Activated CD4-positive, CD25-positive, alpha-beta regulatory T cell (primary cell): ENCODE results near the gene KHDRBS1.
"Not testable (repeated sequence)": the region's sequence is repeated elsewhere in the genome, so short reads cannot be mapped to it uniquely, and the experiment has no call there.

ENCODE experiments used
- DNase-seq, 4 experiments: peaks; one replicate each; lab custom pipeline; 2025; lab: John Stamatoyannopoulos, UW

KHDRBS1 gene

DNA sequence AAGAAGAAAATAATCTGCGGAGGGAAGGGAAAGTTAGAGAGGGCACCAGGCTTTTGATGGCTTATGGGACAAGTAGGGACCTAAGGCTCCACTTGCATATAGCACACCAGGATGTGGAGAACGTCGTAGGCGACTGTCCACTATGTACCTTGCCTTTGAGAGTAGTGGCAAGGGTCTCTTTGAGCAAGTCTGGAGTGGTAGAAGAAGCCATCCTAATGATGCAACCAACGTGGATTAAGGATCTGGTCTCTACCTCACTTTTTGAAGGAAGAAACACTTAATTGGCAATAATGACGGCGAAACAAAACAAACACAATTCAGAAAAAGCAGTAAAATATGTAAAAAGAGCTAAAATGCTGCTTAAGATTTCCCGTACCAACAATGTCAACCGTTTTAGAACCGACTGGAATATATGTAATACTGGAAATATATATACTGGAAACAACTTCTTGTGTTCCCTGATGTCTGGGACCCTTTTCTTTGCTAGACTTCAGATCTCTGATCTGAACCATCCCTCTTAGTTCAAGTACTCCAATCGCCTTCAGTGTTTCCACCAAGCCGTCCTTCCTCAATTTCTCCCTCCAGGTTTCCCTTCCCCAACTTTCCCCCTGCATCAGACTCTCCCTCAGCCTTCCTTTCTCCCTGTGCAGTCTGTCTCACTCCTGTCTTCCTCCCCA is 821 bp upstream of the KHDRBS1 start:
- no peak for DNase-seq

DNA sequence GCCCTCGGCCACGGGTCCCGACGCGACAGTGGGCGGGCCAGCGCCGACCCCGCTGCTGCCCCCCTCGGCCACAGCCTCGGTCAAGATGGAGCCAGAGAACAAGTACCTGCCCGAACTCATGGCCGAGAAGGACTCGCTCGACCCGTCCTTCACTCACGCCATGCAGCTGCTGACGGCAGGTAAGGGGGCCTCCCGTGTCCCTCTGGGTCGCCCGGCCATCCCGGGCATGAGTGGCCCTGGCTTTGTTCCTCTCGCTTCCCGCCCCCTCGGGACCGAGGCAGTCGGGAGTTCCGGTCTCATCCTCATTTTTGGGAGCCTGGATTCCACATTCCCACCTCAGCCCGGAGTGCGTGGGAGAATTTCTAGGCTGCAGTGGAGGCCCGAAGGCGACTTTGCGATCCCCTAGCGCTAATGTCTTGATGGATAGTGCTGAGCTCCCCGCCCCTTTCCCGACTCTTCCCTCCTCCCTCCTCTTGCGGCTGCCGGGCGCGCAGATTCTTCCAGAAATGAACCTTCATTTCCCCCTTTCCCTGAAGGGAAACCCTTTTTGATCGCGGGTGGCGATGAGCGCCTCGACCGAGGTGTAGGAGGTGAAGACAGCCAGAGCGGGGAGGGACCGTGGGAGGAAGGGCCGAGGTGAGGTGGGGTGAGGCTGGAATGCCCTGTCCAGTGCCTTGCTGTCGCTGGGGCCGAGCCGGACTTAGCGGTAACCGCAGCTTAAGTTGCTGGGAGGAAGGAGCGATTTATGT is 705 bp downstream of the KHDRBS1 start:
- DNase-seq = no peak

DNA sequence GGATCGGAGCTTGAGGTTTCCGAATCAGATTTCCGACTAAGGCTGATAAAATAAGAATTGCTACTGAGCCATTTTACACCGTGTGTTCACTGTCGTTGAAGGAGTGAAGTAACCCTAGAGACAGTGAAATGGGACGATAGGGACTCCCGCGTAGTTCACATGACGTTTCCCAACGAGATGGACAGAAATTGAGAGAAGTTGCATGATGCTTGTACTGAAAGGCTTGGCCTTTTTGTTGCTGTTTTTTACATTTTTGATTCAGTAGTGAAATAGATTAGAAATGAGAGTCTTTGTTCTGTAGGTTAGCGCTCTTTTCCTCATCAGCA is 1.2 kb downstream of the KHDRBS1 start:
- DNase-seq = no peak

DNA sequence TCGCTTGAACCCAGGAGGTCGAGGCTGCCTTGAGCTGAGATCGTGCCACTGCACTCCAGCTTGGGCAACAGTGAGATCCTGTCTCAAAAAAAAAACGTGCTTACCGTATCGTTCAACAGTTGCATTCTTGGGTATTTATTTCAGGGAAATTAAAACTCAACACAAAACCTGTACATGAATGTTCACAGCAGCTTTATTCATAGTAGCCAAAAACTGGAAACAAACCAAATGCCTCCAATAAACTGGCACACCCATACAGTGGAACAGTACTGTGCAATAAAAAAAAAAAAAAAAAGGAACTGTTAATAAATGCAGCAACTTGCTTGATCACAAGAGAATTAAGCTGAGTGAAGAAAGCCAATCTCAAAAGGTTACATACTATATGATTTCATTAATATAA is 6.7 kb downstream of the KHDRBS1 start:
- DNase-seq = no peak

DNA sequence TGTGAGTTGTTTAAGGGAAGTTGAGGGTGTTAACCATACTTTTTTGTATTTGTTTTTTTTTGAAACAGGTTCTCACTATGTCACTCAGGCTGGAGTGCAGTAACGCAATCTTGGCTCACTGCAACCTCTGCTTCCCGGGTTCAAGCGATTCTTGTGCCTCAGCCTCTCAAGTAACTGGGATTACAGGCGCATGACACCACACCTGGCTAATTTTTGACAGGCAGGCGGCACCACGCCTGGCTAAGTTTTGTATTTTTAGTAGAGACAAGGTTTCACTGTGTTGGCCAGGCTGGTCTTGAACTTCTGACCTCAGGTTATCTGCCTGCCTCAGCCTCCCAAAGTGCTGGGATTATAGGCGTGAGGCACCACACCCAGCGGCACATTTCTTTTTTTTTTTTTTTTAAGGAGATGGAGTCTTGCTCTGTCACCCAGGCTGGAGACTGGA is 7.9 kb downstream of the KHDRBS1 start:
- not testable (repeated sequence) for DNase-seq

DNA sequence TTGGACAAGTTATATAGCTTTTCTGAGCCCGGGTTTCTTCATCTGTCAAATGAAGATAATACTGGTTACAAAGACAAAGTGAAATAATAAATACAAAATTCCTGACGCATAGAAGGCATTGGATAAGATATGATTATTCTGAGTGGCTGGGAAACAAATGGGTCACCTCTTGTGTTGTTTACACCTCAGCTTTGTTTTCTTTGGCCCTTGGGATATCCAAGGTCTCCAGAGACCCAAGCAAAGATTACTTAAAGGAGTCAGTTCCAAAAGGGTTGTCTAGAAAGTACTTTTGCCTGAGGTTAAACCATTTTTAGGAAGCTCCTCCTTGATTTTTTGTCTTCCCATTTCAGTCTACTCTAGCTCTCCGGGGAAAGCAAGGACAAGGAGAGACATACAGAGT is 9.7 kb downstream of the KHDRBS1 start:
- no peak for DNase-seq

DNA sequence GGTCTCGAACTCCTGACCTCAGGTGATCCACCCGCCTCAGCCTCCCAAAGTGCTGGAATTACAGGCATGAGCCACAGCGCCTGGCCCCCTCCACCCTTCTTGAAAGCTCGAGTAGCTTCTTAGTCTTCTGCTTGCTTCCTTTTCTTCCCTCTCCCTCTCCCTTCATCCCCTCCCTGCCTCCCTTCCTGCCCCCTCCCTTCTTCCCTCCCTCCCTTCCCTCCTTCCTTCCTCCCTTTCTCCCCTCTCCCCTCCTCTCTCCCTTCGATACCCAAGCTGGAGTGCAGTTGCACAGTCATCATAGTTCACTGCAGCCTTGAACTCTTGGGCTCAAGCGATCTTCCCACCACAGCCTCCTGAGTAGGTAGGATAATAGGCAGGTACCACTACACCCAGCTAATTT is 11.8 kb downstream of the KHDRBS1 start:
- DNase-seq = no peak

DNA sequence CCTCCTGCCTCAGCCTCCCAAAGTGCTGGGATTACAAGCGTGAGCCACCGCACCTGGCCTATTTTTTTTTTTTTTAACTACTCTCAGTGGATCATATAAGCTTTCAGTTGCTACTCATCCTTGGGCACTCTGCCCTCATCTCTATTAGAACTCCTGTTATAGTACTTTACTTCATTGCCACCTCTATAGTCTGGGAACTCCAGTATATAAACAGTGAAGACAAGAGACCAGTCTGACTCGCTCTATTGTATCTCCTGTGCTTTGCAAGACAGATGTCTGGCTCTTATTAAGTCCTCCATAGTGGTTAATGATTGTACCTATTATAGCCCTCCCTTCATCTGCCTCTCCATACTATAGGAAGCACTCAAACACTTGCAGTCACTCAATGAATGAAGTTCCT is 15.1 kb downstream of the KHDRBS1 start:
- DNase-seq = no peak

DNA sequence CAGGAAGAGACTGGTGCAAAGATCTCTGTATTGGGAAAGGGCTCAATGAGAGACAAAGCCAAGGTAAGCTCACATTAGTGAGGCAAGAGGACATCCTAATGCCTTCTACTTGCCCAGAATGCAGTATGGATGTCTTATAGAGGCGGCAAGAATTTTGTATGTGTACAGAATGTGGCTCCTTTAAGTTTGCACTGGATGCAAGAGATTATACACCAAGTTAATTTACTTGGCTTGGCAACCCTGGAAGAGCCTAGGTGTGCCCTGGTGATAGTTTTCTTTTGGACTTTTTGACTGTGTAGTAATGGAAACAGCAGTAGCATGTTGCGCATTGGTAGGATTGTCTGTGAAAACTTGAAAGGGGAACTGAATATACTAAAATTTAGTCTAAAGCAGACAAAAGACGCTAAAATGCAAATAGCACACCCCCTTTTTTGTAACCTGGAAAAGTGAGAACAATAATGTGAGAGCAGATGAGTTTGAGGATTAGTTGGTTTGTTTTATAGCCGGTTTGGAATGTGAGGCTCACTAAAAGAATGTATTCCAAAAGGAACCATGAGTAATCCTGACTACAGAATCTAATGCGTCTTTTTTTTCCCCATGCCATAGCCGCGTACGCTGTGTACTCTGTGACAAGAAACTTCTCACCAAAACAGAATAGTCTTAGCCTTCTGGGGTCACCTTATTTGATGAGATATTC is 18.1 kb downstream of the KHDRBS1 start:
- no peak for DNase-seq

DNA sequence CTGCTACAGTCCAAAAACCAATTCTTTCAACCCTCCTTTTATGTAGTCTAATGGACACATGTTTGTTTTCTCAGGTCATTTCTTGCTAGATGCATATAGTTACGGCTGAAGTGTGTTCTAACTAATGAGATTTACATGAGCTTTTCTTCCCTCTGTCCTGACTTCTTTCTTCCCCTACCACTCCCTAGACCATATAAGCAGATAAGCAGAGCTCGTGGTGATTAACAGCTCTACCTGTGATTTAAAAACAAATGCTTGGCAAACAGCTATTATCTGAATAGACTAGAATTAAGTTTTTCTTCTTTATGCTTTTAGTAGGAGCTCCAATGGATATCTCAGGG is 18.6 kb downstream of the KHDRBS1 start:
- DNase-seq = no peak

DNA sequence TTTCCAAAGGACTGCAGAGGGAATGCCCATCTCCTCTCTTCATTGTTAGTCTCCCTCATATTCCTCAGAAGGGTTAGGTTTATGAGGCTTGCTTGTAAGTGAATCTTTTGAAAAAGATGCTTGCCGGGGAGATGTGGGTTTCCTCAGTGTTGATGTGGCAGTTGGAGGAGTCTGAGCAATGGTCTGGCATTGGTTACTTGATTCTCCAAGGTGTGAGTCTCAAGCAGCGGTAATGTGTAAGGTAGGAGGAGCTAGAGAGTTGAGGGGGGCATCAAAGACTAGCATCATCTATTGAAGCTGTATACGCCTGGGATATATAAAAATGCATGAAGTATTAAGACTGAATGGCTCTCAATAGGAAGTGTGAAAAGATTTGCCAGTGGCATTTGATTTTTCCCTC is 21.5 kb downstream of the KHDRBS1 start:
- DNase-seq = no peak

DNA sequence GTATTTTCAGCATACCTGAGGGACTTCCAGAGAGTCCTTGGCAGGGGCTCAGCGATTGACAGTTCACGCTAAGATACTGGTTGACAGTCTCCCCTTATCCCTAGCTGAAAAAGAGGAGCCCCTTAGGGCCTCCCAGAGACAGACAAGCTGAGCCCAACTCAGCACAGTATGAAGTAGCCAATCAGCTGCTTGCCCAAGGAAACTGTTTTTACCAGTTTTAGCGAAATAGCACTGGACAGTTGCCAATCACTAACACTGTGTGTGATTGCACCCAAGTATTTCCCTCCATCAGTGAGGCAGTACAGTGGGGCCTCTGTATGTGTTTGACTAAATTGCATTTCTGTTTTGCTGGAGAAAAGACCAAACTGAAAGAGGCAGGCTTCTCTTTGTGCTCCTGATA is 27.0 kb downstream of the KHDRBS1 start:
- DNase-seq = no peak

DNA sequence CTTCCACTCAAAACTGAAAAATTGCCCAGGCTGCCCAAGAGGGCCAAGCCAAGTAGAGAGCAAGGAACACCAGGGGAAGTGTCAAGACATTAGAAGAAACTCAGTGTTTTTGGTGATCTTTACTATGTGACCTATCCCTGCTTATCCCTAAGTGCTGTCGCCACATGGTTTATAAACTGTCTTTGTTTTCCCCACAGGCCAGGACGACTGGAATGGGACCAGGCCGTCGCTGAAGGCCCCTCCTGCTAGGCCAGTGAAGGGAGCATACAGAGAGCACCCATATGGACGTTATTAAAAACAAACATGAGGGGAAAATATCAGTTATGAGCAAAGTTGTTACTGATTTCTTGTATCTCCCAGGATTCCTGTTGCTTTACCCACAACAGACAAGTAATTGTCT is 28.7 kb downstream of the KHDRBS1 start:
- no peak for DNase-seq

DNA sequence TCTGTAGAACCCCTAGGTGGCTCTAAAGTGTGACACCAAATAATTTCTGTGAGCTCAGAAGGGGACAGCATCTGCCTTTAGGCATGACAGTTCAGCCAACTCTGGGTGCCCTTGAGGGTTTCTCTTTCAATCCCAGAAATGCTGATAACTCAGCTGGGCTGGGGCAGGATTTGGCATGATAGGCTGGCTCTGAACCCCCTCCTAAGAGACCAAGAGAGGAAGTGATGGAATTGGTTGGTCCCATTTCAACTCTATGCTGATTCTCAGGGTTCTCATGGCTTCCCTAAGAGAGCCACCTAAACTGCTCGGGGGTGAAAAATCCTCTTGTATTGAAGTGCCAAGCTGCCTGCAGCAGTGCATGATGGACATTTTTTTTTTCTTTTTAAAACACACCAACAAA is 30.6 kb downstream of the KHDRBS1 start:
- DNase-seq = no peak

DNA sequence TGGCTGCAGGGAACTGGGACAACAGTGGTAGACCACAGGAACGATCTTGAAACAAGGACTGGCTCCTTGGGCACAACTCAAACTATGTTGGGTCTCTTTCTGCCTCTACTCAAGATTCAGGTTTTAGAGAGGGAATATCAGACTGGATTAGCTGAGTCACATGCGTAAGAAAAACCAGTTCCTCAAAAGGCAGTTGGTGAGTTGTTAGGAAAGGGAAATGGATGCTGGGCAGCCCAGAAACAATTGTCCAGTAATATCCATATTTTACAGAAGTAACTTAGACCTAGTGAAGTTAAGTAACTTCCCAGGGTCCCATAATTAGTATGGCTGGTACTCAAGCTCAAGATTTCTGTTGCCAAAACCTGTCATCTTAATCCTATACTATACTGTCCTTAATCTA is 32.1 kb downstream of the KHDRBS1 start:
- DNase-seq = no peak

DNA sequence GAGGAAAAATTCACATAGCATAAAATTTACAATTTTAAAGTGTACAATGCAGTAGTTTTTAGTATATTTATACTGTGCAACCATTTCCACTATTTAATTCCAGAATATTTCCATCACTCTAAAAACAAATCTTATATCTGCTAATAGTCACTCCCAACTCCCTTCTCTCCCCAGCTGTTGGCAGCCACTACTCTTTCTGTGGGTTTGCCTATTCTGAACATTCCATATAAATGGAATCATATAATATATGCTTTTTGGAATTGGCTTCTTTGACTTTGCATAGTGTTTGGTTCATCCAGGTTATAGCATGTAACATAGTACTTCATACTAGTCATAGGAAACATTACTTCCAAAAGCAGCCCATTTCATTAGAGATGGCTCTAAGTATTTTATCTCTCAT is 34.0 kb downstream of the KHDRBS1 start:
- DNase-seq = no peak

DNA sequence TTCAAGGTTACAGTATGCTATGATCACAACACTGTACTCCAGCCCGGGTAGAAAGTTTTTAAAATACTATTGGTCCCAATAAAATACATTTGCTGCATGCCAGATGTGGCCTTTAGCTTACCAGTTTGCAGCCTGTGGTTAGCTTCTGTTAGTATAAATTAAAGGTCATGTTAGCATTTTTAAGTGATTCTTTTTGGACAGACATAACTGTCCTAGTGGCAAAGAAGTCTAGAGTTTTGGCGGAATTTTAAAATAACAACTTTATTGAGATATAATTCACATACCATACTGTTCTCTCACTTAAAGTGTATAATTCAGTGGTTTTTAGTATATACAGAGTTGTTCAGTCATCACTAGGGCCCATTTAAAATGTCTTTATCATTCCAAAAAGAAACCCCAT is 34.8 kb downstream of the KHDRBS1 start:
- DNase-seq = no peak

DNA sequence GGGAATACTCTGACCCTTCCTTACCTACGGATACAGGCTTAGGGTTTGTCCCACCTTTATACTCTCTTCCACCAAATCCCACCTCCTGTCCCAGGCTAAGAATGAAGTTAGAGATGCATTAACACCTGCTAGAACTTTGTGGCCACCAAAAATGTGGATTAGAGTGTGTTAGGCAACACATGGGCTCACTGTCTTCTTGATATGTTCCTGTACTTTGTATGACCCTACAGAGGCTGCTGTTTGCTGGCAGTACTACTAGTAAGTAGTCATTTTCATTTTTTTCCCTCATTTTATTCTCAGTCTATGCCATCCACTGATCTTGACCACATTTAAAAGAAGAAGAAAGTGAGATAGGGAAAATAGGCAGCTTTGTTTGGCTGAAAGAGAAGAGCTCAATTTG is 38.0 kb downstream of the KHDRBS1 start:
- no peak for DNase-seq

DNA sequence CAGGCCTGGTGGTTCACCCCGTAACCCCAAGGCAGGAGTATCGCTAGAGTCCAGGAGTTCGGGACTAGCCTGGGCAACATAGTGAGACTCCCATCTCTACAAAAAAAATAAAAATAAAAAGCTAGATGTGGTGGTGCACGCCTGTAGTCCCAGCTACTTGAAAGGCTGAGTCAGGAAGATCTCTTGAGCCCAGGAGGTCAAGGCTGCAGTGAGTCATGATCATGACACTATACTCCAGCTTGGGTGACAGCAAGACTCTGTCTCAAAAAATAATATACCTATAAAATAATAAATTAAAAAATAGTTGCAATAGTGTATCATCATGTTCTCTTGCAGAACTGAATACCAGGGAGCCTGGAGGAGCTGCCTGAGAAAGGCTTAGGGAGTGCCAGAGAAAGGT is 39.2 kb downstream of the KHDRBS1 start:
- no peak for DNase-seq

DNA sequence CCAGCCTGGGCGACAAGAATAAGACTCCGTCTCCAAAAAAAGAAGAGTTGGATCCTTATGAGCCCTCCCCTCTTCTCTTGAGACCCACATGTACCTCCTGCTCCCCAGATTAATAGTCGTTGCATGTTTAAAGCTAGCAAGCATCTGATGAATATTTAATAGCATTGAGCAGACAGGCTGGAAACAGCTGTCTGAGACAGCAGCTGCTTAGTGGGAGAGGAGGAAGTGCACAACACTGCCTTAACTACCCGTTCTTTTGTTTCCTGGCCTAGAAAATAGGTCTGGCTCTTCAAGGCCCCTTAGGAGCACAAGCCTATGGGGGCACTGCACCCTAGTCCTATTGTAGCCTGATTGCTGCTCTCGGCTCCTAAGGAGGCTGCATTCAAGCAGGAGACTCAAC is 41.7 kb downstream of the KHDRBS1 start:
- DNase-seq = no peak

DNA sequence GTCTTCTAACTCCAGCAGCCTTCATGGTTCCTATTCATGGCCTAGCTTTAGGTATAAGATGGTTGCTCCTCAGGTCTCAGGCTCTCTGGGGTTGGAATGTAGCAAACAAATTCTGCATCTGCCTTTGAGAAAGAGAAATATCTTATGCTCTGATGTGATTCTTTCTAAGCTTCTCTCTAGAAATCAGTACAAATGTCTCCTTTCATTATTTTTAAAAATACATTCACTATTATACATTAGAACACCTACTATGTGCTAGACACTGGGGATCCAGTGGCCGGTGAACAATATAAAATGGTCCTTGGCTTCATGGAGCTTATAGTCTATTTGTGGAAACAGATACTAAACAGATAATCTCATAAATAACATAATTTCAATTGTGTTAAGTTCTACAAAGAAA is 42.9 kb downstream of the KHDRBS1 start:
- no peak for DNase-seq

DNA sequence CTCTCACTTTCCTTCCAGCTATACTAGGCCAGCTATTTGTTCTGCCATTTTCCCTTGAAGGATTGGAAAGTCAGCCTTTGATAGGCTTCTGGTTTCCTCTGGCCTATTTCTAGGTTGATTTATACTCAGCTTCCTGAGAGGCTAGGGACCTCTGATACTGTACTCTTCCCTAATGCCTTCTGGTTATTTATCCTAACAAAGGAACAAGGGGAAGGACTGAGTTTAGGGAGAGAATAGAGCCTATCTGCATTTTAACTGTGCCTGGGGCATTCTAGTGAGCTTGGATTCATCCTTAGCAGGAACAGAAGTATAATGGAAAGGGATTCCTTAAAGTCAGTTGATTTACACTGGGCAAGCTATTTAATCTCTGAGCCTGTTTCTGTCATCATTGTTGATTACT is 47.2 kb downstream of the KHDRBS1 start:
- DNase-seq = no peak

DNA sequence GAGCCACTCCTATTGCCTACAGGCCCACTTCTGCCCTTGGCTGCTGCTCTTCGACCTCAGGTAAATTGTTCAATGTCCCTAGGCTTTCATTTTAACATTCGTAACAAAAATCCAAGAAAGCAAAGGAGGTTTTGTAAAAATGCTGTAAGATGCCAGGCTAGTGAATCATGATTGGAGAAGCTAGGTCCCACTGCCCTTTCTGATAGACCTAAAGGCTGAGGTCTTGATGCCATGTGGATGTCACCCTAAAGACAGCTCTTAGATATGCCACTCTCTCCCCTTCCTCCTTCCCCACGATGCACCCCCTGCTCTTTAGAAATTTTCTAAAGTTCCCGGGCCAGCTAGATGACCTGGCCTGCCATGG is 49.2 kb downstream of the KHDRBS1 start:
- no peak for DNase-seq

DNA sequence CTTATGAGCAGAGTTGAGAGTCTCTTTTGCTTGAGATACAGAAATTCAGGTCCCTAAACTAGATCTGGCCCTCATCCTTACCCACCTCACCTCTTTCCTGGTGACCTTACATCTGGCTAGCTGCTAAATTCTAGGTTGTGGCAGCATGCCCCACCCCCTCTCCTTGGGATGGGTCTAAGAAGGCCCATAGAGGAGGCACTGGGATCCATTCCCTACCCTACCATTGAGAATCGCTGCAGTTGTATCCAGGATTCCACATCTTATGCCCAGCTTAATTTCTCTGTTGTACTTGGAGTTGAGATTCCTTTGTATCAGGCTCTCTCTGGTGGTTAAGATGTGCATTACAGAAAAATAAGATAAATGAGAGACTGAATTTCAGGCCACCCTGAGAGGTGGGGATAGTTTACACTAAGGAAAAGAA is 49.6 kb downstream of the KHDRBS1 start:
- DNase-seq = no peak
